GM12892 (cell line): Measurements from ENCODE around the gene POU5F2.

Source experiments
- POLR2A ChIP-seq: IDR thresholded peaks from 2 replicates; pipeline ENCODE4 v1.6.1; 2011; ENCODE audit warnings: low read depth, low read length, control low read depth
- POLR2AphosphoS5 ChIP-seq: IDR thresholded peaks from 2 replicates; pipeline ENCODE4 v1.6.1; 2011; ENCODE audit warnings: low read depth, low read length, control low read depth
- TAF1 ChIP-seq: IDR thresholded peaks from 2 replicates; pipeline ENCODE4 v1.6.1; 2011; ENCODE audit warnings: low read depth, mild to moderate bottlenecking, control low read depth, low read length, borderline replicate concordance

DNA sequence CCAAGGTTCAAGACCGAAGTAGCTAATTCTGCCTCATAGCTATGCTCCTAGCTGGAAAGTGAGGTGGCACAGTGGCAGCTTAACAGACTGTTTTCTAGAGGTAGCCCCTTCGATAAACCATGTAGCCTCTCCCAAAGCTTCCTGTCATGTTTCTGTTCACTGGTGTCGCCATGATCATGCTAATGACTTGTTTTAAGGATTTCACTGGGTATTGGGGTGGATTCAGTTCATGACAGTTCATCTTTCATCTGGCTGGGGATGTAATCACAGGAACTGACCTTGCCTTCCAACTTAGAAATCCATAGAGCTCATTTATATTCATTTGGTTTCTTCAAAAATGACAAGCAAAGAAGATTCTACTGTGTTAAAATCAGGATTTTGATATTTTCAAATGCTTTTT, 9.4 kb downstream of the POU5F2 start:
- TF ChIP-seq POLR2AphosphoS5 (no peak), TAF1 (no peak), POLR2A (no peak)
